GM23338 (cell line): ENCODE data around the gene PTX3. TPM values are rescaled to one million over a fixed set of nuclear protein-coding genes. Genes with fewer than 3 reads are reported as not detected.

ENCODE experiments used
- ATAC-seq: fragments of 200-7000 bp; cut with Tn5 transposase; 3 replicates; pipeline ENCODE4 v1.9.1; 2020
- DNase-seq: peaks from one replicate; pipeline ENCODE4 v3.0.0-alpha.2; 2015; ENCODE audit warnings: low spot score
- H2AFZ ChIP-seq: fragments of 200-600 bp; sonication (generic); 2 replicates; pipeline ENCODE4 v1.8.0; 2016; ENCODE audit warnings: antibody characterized with exemption, mild to moderate bottlenecking, moderate library complexity
- H3F3A ChIP-seq: fragments of 200-600 bp; sonication (generic); replicated peaks from 2 replicates; pipeline ENCODE4 v1.8.0; 2017; ENCODE audit warnings: antibody characterized with exemption, mixed run types, low read depth
- H3K27ac ChIP-seq: fragments of 200-600 bp; sonication (generic); 2 replicates; pipeline ENCODE4 v1.6.1; 2016; ENCODE audit warnings: low read depth
- H3K27me3 ChIP-seq: fragments of 200-600 bp; sonication (generic); 2 replicates; pipeline ENCODE4 v1.8.0; 2016; ENCODE audit warnings: mild to moderate bottlenecking, mixed run types, moderate library complexity; ENCODE audit not compliant: insufficient read depth
- H3K36me3 ChIP-seq: fragments of 200-600 bp; sonication (generic); 2 replicates; pipeline ENCODE4 v1.8.0; 2016; ENCODE audit warnings: mild to moderate bottlenecking; ENCODE audit not compliant: insufficient read depth
- H3K4me1 ChIP-seq: fragments of 200-600 bp; sonication (generic); 2 replicates; pipeline ENCODE4 v1.8.0; 2016; ENCODE audit warnings: mild to moderate bottlenecking, moderate library complexity; ENCODE audit not compliant: insufficient read depth
- H3K4me2 ChIP-seq: fragments of 200-600 bp; sonication (generic); 2 replicates; pipeline ENCODE4 v1.7.1; 2017; ENCODE audit warnings: mixed run types
- H3K4me3 ChIP-seq: fragments of 200-600 bp; sonication (generic); 2 replicates; pipeline ENCODE4 v1.6.1; 2016; ENCODE audit warnings: mixed run types
- H3K79me2 ChIP-seq: fragments of 200-600 bp; sonication (generic); replicated peaks from 2 replicates; pipeline ENCODE4 v1.8.0; 2017; ENCODE audit warnings: mild to moderate bottlenecking; ENCODE audit not compliant: insufficient read depth
- H3K9me2 ChIP-seq: fragments of 200-600 bp; sonication (generic); 2 replicates; pipeline ENCODE4 v1.8.0; 2017; ENCODE audit not compliant: insufficient read depth
- H4K20me1 ChIP-seq: fragments of 200-600 bp; sonication (generic); replicated peaks from 2 replicates; pipeline ENCODE4 v1.8.0; 2017; ENCODE audit warnings: mild to moderate bottlenecking; ENCODE audit not compliant: insufficient read depth
- H3K27ac Mint-ChIP-seq: 2 replicates; pipeline ENCODE4 v1.8.0; 2020; ENCODE audit warnings: inconsistent platforms, mild to moderate bottlenecking, moderate library complexity, mixed read lengths
- H3K27me3 Mint-ChIP-seq: 3 replicates; pipeline ENCODE4 v1.8.0; 2022; ENCODE audit warnings: low read depth, mild to moderate bottlenecking, moderate library complexity, mixed read lengths, inconsistent platforms; ENCODE audit not compliant: insufficient read depth, poor library complexity
- H3K36me3 Mint-ChIP-seq: 3 replicates; pipeline ENCODE4 v1.8.0; 2021; ENCODE audit warnings: low read depth, mild to moderate bottlenecking, inconsistent platforms, moderate library complexity, mixed read lengths
- H3K4me1 Mint-ChIP-seq: 3 replicates; pipeline ENCODE4 v1.8.0; 2020; ENCODE audit warnings: mild to moderate bottlenecking, inconsistent platforms, mixed read lengths
- H3K4me3 Mint-ChIP-seq: 3 replicates; pipeline ENCODE4 v1.8.0; 2021; ENCODE audit warnings: moderate library complexity, mild to moderate bottlenecking, inconsistent platforms, mixed read lengths
- H3K9me3 Mint-ChIP-seq: 3 replicates; pipeline ENCODE4 v1.8.0; 2020; ENCODE audit warnings: moderate library complexity, mild to moderate bottlenecking, inconsistent platforms, mixed read lengths
- CREB1 ChIP-seq: fragments of 250-450 bp; sonication (Bioruptor Pico); IDR thresholded peaks from 2 replicates; pipeline ENCODE4 v1.5.0; 2020; ENCODE audit warnings: low read depth, mild to moderate bottlenecking, moderate library complexity
- EZH2 ChIP-seq: fragments of 200-600 bp; sonication (generic); IDR thresholded peaks from one replicate; pipeline ENCODE4 v1.8.0; 2017; ENCODE audit warnings: antibody characterized with exemption, mild to moderate bottlenecking, low read depth; ENCODE audit not compliant: unreplicated experiment
- JUNB ChIP-seq: IDR thresholded peaks from one replicate; pipeline ENCODE4 v1.6.1; 2016; ENCODE audit warnings: antibody characterized with exemption; ENCODE audit not compliant: unreplicated experiment
- NANOG ChIP-seq: IDR thresholded peaks from 2 replicates; pipeline ENCODE4 v1.6.1; 2016; ENCODE audit warnings: antibody characterized with exemption, borderline replicate concordance
- POLR2AphosphoS5 ChIP-seq: IDR thresholded peaks from 2 replicates; pipeline ENCODE4 v1.6.1; 2016; ENCODE audit warnings: antibody characterized with exemption, low read depth
- STAT1 ChIP-seq: IDR thresholded peaks from one replicate; pipeline ENCODE4 v1.6.1; 2016; ENCODE audit warnings: antibody characterized with exemption; ENCODE audit not compliant: unreplicated experiment
- ZNF114 ChIP-seq: fragments of 250-450 bp; sonication (Bioruptor Pico); IDR thresholded peaks from 2 replicates; pipeline ENCODE4 v1.5.0; 2020; ENCODE audit warnings: mild to moderate bottlenecking, moderate library complexity
- ZNF331 ChIP-seq: fragments of 250-450 bp; sonication (Bioruptor Pico); IDR thresholded peaks from 2 replicates; pipeline ENCODE4 v1.5.0; 2020; ENCODE audit warnings: low read depth, mild to moderate bottlenecking, moderate library complexity
- polyA plus RNA-seq: library from polyadenylated mRNA; unstranded; fragments of >200 nt; fragmentation: Nextera tagmentation; extraction: Ambion mirVana; gene quantifications from 2 replicates; pipeline ENCODE4 v1.2.1, GENCODE V29; 2016
- total RNA-seq: library from RNA; depleted of rRNA; stranded (reverse); fragments of >200 nt; shearing (Covaris generic); gene quantifications from 2 replicates; pipeline ENCODE4 v1.2.3, GENCODE V29; 2014
- TF ChIP-seq, protein P1 (sequence below): IDR thresholded peaks from 2 replicates; pipeline ENCODE4 v1.6.1; 2016; ENCODE audit warnings: antibody characterized with exemption
- TF ChIP-seq, protein P2 (sequence below): IDR thresholded peaks from one replicate; pipeline ENCODE4 v1.6.1; 2018; ENCODE audit warnings: antibody characterized with exemption; ENCODE audit not compliant: unreplicated experiment

Gene PTX3
- total and polyA plus RNA-seq, 2 experiments from 2014 or later, result 1.2 to 2.4 TPM

DNA sequence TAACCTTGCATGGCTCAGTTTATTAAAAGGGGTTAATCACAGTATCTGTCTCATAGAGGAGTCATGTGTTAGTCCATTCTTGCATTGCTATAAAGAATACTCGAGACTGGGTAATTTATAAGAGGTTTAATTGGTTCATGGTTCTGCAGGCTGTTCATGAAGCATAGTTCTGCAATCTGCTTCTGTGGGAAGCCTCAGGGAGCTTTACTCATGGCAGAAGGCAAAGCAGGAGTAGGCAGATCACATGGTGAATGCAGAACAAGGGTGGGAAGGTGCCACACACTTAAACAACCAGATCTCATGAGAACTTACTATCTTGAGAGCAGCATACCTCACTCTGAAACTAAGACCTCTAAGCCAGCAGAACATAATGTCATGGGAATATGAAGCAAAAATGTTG lies 42.2 kb upstream of the PTX3 start:
- Histone ChIP-seq H3K4me1 (no peaks in the 10 kb centered on the region), H3K79me2 (no peaks in the 10 kb centered on the region), H3K27ac (no peak overlapping the region), H4K20me1 (no peaks in the 10 kb centered on the region), H3K4me2 (no peak overlapping the region), H3K27me3 (no peaks in the 10 kb centered on the region), H3K4me3 (no peak overlapping the region), H2AFZ (no peak overlapping the region), H3F3A (no peaks in the 10 kb centered on the region), H3K9me2 (0 out of 2 replicates have a peak, but pooled peaks cover 3% of the 10 kb centered on the region), H3K36me3 (no peaks in the 10 kb centered on the region)
- Mint-ChIP-seq H3K4me3 (no peak overlapping the region), H3K4me1 (no peaks in the 10 kb centered on the region), H3K27me3 (peaks cover 2% of the 10 kb centered on the region), H3K9me3 (no peaks in the 10 kb centered on the region), H3K36me3 (no peaks in the 10 kb centered on the region), H3K27ac (no peak overlapping the region)
- DNase-seq (no peak), ATAC-seq (no peak)
- TF ChIP-seq, protein P1, sequence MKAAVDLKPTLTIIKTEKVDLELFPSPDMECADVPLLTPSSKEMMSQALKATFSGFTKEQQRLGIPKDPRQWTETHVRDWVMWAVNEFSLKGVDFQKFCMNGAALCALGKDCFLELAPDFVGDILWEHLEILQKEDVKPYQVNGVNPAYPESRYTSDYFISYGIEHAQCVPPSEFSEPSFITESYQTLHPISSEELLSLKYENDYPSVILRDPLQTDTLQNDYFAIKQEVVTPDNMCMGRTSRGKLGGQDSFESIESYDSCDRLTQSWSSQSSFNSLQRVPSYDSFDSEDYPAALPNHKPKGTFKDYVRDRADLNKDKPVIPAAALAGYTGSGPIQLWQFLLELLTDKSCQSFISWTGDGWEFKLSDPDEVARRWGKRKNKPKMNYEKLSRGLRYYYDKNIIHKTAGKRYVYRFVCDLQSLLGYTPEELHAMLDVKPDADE, result no peak
- TF ChIP-seq POLR2AphosphoS5, result no peak
- no peak for TF ChIP-seq ZNF331 (CRISPR knock-in tag)
- TF ChIP-seq NANOG, result no peak
- no peak for TF ChIP-seq JUNB
- TF ChIP-seq ZNF114, result no peak

DNA sequence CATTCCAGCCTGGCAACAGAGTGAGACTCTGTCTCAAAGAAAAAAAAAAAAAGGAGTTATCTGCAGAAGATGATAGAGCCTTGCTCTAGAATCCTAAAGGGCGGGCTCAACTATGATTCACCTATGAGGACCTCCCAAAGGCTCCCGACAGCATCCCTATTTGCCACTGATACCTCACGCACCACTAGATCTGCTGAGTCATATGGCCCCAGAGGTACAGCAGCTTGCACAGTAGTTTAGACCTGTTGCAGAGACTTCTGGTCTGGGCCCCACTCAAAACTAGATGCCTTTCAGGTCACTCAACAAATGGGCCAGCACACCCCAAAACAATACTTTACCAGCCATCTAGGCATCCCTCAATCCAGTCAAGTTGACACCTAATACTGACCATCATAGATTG lies 38.1 kb upstream of the PTX3 start:
- H3K4me3 ChIP-seq, result no peak overlapping the region
- no peak overlapping the region for H3K4me3 Mint-ChIP-seq
- H3K27me3 Mint-ChIP-seq, result peaks cover 2% of the 10 kb centered on the region
- no peaks in the 10 kb centered on the region for H3K36me3 Mint-ChIP-seq
- no peaks in the 10 kb centered on the region for H3K27me3 ChIP-seq
- H3K9me3 Mint-ChIP-seq, result no peaks in the 10 kb centered on the region
- H3K4me2 ChIP-seq, result no peak overlapping the region
- H3K27ac ChIP-seq, result no peak overlapping the region
- H3K9me2 ChIP-seq, result 0 out of 2 replicates have a peak, but pooled peaks cover 3% of the 10 kb centered on the region
- H3K27ac Mint-ChIP-seq, result no peak overlapping the region
- no peaks in the 10 kb centered on the region for H3K4me1 ChIP-seq
- no peaks in the 10 kb centered on the region for H3K4me1 Mint-ChIP-seq
- no peak overlapping the region for H2AFZ ChIP-seq
- H3K79me2 ChIP-seq, result no peaks in the 10 kb centered on the region
- no peaks in the 10 kb centered on the region for H3K36me3 ChIP-seq
- ATAC-seq (no peak), DNase-seq (no peak)
- H4K20me1 ChIP-seq, result no peaks in the 10 kb centered on the region
- H3F3A ChIP-seq, result no peaks in the 10 kb centered on the region
- TF ChIP-seq, protein P2, sequence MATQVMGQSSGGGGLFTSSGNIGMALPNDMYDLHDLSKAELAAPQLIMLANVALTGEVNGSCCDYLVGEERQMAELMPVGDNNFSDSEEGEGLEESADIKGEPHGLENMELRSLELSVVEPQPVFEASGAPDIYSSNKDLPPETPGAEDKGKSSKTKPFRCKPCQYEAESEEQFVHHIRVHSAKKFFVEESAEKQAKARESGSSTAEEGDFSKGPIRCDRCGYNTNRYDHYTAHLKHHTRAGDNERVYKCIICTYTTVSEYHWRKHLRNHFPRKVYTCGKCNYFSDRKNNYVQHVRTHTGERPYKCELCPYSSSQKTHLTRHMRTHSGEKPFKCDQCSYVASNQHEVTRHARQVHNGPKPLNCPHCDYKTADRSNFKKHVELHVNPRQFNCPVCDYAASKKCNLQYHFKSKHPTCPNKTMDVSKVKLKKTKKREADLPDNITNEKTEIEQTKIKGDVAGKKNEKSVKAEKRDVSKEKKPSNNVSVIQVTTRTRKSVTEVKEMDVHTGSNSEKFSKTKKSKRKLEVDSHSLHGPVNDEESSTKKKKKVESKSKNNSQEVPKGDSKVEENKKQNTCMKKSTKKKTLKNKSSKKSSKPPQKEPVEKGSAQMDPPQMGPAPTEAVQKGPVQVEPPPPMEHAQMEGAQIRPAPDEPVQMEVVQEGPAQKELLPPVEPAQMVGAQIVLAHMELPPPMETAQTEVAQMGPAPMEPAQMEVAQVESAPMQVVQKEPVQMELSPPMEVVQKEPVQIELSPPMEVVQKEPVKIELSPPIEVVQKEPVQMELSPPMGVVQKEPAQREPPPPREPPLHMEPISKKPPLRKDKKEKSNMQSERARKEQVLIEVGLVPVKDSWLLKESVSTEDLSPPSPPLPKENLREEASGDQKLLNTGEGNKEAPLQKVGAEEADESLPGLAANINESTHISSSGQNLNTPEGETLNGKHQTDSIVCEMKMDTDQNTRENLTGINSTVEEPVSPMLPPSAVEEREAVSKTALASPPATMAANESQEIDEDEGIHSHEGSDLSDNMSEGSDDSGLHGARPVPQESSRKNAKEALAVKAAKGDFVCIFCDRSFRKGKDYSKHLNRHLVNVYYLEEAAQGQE, result no peak
- TF ChIP-seq ZNF331 (CRISPR knock-in tag) (no peak), CREB1 (CRISPR knock-in tag) (no peak), EZH2 (no peak), JUNB (no peak), NANOG (no peak), POLR2AphosphoS5 (no peak), STAT1 (no peak), ZNF114 (no peak)
- TF ChIP-seq, protein P1, result no peak
